Activated CD4-positive, alpha-beta memory T cell treated with anti-CD3 and anti-CD28 coated beads for 36 hours (primary cell): ENCODE data around the gene SOCS4. TPM values are rescaled to one million over a fixed set of nuclear protein-coding genes. Genes with fewer than 3 reads are reported as not detected.
"Not testable (repeated sequence)": the region's sequence is repeated elsewhere in the genome, so short reads cannot be mapped to it uniquely, and the experiment has no call there.

Experiments used
- CTCF ChIA-PET: fragments of 350-600 bp; sonication (Branson Sonifier 250); formaldehyde crosslinking; loops from one replicate; lab custom pipeline; 2021; ENCODE audit warnings: antibody characterized with exemption, inconsistent platforms; lab: Charles Lee
- POLR2A ChIA-PET: fragments of 350-600 bp; sonication (Branson Sonifier 250); formaldehyde crosslinking; loops from one replicate; lab custom pipeline; 2021; ENCODE audit warnings: antibody characterized with exemption; lab: Charles Lee
- DNase-seq: peaks from one replicate; pipeline ENCODE4 v3.0.0-alpha.2; 2020
- H3K27ac Mint-ChIP-seq: one replicate; pipeline ENCODE4 v1.8.0; 2021; ENCODE audit warnings: mixed read lengths
- H3K27me3 Mint-ChIP-seq: one replicate; pipeline ENCODE4 v1.8.0; 2021; ENCODE audit warnings: mixed read lengths
- H3K36me3 Mint-ChIP-seq: one replicate; pipeline ENCODE4 v1.8.0; 2021; ENCODE audit warnings: mixed read lengths
- H3K4me1 Mint-ChIP-seq: one replicate; pipeline ENCODE4 v1.8.0; 2021; ENCODE audit warnings: low read depth, mixed read lengths
- H3K4me3 Mint-ChIP-seq: one replicate; pipeline ENCODE4 v1.8.0; 2021; ENCODE audit warnings: mild to moderate bottlenecking, mixed read lengths
- H3K9me3 Mint-ChIP-seq: one replicate; pipeline ENCODE4 v1.8.0; 2021; ENCODE audit warnings: mixed read lengths
- intact Hi-C: fragments of 100-400 bp; cut with micrococcal nuclease; formaldehyde crosslinking; loops from one replicate; pipeline ENCODE4 v1.15.1; 2023
- total RNA-seq, 2 experiments: library from RNA; stranded (reverse); gene quantifications; one replicate each; pipeline ENCODE4 v1.2.3, GENCODE V29; 2021

The SOCS4 gene
- total RNA-seq, 2 experiments from 2014 or later, result 24.4 to 25.3 TPM

DNA sequence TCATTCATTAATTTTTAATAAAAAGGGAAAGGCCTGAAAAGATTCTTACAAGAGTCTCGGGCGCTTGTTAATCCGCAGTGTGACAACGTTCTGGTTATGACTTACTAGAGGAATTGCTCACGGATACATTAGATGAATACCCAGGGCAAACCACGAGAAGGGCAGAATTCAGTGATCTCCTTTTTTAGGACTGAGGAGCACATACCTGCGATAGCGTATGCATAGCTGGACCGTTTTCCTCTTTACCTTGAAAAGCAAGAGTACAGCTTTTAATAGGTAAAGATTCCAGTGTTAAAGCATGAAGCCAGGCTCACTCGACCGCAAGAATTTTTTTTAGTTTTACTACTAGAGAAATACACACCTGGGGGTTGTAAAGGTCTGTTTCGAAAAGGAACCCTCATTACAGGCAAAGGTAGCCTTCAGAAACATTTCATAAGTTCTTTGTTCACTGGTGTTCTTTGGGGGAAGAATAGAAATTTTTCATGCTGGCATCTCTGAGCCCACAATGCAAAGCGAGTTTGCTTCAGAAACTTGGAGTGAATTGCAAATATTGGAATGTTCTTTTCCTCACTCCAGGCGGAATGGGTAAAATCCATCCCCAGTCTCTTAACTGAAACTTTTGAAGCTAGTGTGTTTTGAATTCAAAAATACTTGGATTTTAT, 25.4 kb downstream of the SOCS4 start:
- Mint-ChIP-seq H3K4me1 (peaks cover 37% of the 10 kb centered on the region), H3K27me3 (no peaks in the 10 kb centered on the region), H3K4me3 (peak overlapping the region; percentile 82), H3K9me3 (no peaks in the 10 kb centered on the region), H3K27ac (peak overlapping the region; percentile 94), H3K36me3 (peaks cover 23% of the 10 kb centered on the region)
- DNase-seq, result no peak
- CTCF ChIA-PET, result interaction anchor here (1.4 to 3.8 kb wide), 14 partner anchors 7 to 109 kb away, joined by 4 to 44 read pairs (median 6); partner anchors contain the start of genes SOCS4 and WDHD1
- intact Hi-C loops, result loop anchor here (5.0 kb wide), 1 partner anchor 45 kb away; no protein-coding TSS in a partner anchor
- POLR2A ChIA-PET, result interaction anchor here (0.8 to 2.7 kb wide), 17 partner anchors 9 to 529 kb away, joined by 3 to 48 read pairs (median 5); partner anchors contain the start of genes DLGAP5, SOCS4 and WDHD1

GRCh38 chr14:55053018-55053417, 26.0 kb downstream of the SOCS4 start:
- H3K4me3 Mint-ChIP-seq, result peak overlapping the region; percentile 82
- H3K9me3 Mint-ChIP-seq, result no peaks in the 10 kb centered on the region
- peaks cover 38% of the 10 kb centered on the region for H3K4me1 Mint-ChIP-seq
- H3K27me3 Mint-ChIP-seq, result no peaks in the 10 kb centered on the region
- peak overlapping the region; percentile 94 for H3K27ac Mint-ChIP-seq
- POLR2A ChIA-PET, result interaction anchor here (0.9 to 2.7 kb wide), 4 partner anchors 10 to 321 kb away, joined by 3 to 9 read pairs (median 6); partner anchors contain the start of genes DLGAP5, SOCS4 and WDHD1
- intact Hi-C loops, result loop anchor here (5.0 kb wide), 1 partner anchor 44 kb away; no protein-coding TSS in a partner anchor
- DNase-seq, result no peak
- CTCF ChIA-PET, result interaction anchor here (1.8 to 3.8 kb wide), 4 partner anchors 15 to 108 kb away, joined by 5 to 44 read pairs (median 18); partner anchors contain the start of genes SOCS4 and WDHD1
- peaks cover 25% of the 10 kb centered on the region for H3K36me3 Mint-ChIP-seq

DNA sequence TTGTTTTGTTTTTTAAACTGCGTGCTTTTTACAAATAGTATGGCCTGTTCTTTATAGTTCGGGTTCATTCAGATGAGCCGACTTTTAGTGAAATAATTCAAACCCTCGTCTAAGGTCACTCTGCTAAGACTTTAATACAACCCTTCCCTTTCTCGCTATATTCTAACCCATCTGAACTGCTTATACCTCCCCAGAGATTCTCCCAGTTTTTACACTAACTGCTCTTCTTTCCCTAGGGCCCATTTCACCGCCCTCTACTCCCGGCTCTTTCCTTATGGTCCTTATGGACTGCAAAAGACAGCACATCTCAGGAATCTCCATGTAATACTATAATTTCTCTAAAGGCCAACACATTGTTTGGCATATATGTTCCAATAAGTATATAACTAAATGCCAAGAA, 26.5 kb downstream of the SOCS4 start:
- POLR2A ChIA-PET, result interaction anchor here (1.3 to 1.4 kb wide), 2 partner anchors 9 to 26 kb away, joined by 3 to 8 read pairs; partner anchors contain the start of genes SOCS4 and WDHD1
- peaks cover 42% of the 10 kb centered on the region for H3K4me1 Mint-ChIP-seq
- H3K27me3 Mint-ChIP-seq, result no peaks in the 10 kb centered on the region
- CTCF ChIA-PET, result interaction anchor here (3.4 to 3.8 kb wide), 2 partner anchors 18 to 26 kb away, joined by 21 to 44 read pairs; partner anchors contain the start of genes SOCS4 and WDHD1
- peak overlapping the region; percentile 82 for H3K4me3 Mint-ChIP-seq
- no peak overlapping the region for H3K27ac Mint-ChIP-seq
- intact Hi-C loops, result loop anchor here (5.0 kb wide), 1 partner anchor 44 kb away; no protein-coding TSS in a partner anchor
- peaks cover 29% of the 10 kb centered on the region for H3K36me3 Mint-ChIP-seq
- no peak for DNase-seq
- no peaks in the 10 kb centered on the region for H3K9me3 Mint-ChIP-seq

DNA sequence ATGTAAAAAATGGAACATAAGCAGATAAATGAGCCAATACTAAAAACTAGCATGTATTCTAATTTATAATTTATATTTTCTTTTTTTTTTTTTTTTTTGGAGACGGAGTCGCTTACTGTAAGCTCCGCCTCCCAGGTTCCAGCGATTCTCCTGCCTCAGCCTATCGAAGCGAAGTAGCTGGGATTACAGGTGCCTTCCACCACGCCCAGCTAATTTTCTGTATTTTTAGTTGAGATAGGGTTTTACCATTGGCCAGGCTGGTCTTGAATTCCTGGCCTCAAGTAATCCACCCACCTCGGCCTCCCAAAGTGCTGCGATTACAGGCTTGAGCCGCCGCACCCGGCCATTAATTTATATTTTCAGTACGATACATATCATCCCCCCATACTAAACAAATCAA, 27.1 kb downstream of the SOCS4 start:
- Mint-ChIP-seq H3K9me3 (no peaks in the 10 kb centered on the region), H3K27ac (no peak overlapping the region), H3K27me3 (no peaks in the 10 kb centered on the region), H3K4me1 (peaks cover 42% of the 10 kb centered on the region), H3K36me3 (peaks cover 29% of the 10 kb centered on the region), H3K4me3 (no peak overlapping the region)
- ChIA-PET POLR2A (interaction anchor here (0.6 to 1.3 kb wide), 2 partner anchors 9 to 10 kb away, joined by 3 read pairs; no protein-coding TSS in a partner anchor), CTCF (interaction anchor here (3.8 kb wide), 1 partner anchor 17 kb away, joined by 21 read pairs; no protein-coding TSS in a partner anchor)
- DNase-seq, result no peak
- intact Hi-C loops, result loop anchor here (5.0 kb wide), 1 partner anchor 43 kb away; no protein-coding TSS in a partner anchor

DNA sequence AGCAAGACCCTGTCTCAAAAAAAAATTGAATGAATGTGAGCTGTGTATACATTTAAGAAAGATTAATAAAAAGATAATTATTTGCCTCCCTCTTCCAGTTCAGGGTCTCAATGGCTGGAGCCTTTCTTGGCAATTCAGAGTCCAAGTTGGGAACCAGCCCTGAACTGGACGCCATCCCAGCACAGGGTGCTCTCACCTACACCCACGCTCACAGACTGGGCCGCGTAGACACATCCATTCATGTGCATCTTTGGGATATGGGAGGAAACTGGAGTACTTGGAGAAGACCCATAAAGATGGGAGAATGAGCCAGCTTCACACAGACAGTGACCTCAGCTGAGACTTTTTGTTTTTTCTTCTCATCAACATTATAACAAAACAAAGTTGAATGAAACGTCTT, 30.9 kb downstream of the SOCS4 start:
- H3K27me3 Mint-ChIP-seq, result no peaks in the 10 kb centered on the region
- H3K4me3 Mint-ChIP-seq, result no peak overlapping the region
- ChIA-PET POLR2A (interaction anchor here (0.6 kb wide), 1 partner anchor 53 kb away, joined by 3 read pairs; no protein-coding TSS in a partner anchor), CTCF (no interaction called here)
- intact Hi-C loops, result no loop called here
- H3K36me3 Mint-ChIP-seq, result peaks cover 39% of the 10 kb centered on the region
- DNase-seq, result no peak
- H3K4me1 Mint-ChIP-seq, result peaks cover 44% of the 10 kb centered on the region
- no peaks in the 10 kb centered on the region for H3K9me3 Mint-ChIP-seq
- no peak overlapping the region for H3K27ac Mint-ChIP-seq

- Mint-ChIP-seq H3K4me3 (no peak overlapping the region), H3K9me3 (no peaks in the 10 kb centered on the region), H3K27ac (no peak overlapping the region), H3K27me3 (no peaks in the 10 kb centered on the region), H3K36me3 (peaks cover 34% of the 10 kb centered on the region), H3K4me1 (peaks cover 36% of the 10 kb centered on the region)
- POLR2A ChIA-PET, result interaction anchor here (0.5 to 0.8 kb wide), 3 partner anchors 9 to 39 kb away, joined by 3 to 5 read pairs (median 3); partner anchors contain the start of genes SOCS4 and WDHD1
- CTCF ChIA-PET, result interaction anchor here (1.2 to 2.0 kb wide), 3 partner anchors 8 to 30 kb away, joined by 4 to 8 read pairs (median 4); partner anchors contain the start of gene MAPK1IP1L
- DNase-seq, result no peak
- intact Hi-C loops, result no loop called here
Observed at GRCh38 chr14:55059333-55059732, 32.3 kb downstream of the SOCS4 start.

DNA sequence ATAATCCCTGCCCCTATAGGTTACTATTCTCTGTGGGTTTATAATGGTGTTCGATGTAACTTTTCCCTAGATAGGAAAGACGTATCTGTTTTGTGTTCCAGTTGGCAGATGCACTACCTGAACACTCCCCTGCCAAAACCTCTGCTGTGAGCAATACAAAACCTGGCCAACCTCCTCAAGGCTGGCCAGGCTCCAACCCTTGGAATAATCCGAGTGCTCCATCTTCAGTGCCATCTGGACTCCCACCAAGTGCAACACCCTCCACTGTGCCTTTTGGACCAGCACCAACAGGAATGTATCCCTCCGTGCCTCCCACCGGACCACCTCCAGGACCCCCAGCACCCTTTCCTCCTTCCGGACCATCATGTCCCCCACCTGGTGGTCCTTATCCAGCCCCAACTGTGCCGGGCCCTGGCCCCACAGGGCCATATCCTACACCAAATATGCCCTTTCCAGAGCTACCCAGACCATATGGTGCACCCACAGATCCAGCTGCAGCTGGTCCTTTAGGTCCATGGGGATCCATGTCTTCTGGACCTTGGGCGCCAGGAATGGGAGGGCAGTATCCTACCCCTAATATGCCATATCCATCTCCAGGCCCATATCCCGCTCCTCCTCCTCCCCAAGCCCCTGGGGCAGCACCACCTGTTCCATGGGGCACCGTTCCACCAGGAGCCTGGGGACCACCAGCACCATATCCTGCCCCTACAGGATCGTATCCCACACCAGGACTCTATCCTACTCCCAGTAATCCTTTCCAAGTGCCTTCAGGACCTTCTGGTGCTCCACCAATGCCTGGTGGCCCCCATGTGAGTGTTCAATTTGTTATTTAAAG, 35.7 kb downstream of the SOCS4 start:
- ChIA-PET POLR2A (interaction anchor here (1.3 kb wide), 1 partner anchor 9 kb away, joined by 3 read pairs; no protein-coding TSS in a partner anchor), CTCF (interaction anchor here (1.2 to 1.5 kb wide), 2 partner anchors 11 to 12 kb away, joined by 4 to 5 read pairs; partner anchors contain the start of gene MAPK1IP1L)
- Mint-ChIP-seq H3K4me3 (no peak overlapping the region), H3K27me3 (no peaks in the 10 kb centered on the region), H3K36me3 (peaks cover 50% of the 10 kb centered on the region), H3K27ac (no peak overlapping the region), H3K4me1 (peaks cover 24% of the 10 kb centered on the region), H3K9me3 (no peaks in the 10 kb centered on the region)
- DNase-seq, result no peak
- intact Hi-C loops, result no loop called here

DNA sequence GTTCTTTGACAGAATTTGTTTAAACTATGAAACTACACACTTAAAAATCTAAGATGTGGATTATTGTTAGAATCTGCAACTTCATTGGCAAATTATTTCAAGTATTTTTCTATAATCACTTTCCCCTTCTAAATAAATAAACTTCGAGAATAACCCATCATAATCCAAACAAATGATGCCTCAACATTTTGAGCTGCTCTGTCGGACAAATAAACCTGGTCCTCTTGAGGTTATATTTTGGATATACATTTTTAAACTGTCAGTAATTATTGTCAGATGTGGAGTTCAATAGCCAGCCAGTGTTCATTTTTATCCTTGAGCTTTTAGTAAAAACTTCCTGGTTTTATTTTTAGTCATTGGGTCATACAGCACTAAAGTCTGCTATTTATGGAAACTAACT, 37.9 kb downstream of the SOCS4 start:
- H3K4me3 Mint-ChIP-seq, intact Hi-C loops, H3K9me3 Mint-ChIP-seq, H3K27me3 Mint-ChIP-seq, DNase-seq, H3K27ac Mint-ChIP-seq: not testable (repeated sequence)
- Mint-ChIP-seq H3K4me1 (peaks cover 15% of the 10 kb centered on the region), H3K36me3 (peaks cover 44% of the 10 kb centered on the region)
- ChIA-PET POLR2A (interaction anchor here (0.7 to 0.9 kb wide), 2 partner anchors 10 to 14 kb away, joined by 4 read pairs; partner anchors contain the start of gene MAPK1IP1L), CTCF (interaction anchor here (1.1 to 1.4 kb wide), 2 partner anchors 14 to 96 kb away, joined by 3 to 5 read pairs; partner anchors contain the start of gene MAPK1IP1L)

GRCh38 chr14:55065411-55065810, 38.4 kb downstream of the SOCS4 start:
- Mint-ChIP-seq H3K27ac (no peak overlapping the region), H3K9me3 (no peaks in the 10 kb centered on the region), H3K27me3 (no peaks in the 10 kb centered on the region), H3K4me1 (peaks cover 13% of the 10 kb centered on the region), H3K4me3 (no peak overlapping the region), H3K36me3 (peaks cover 43% of the 10 kb centered on the region)
- intact Hi-C loops, result no loop called here
- ChIA-PET POLR2A (interaction anchor here (0.7 to 0.9 kb wide), 2 partner anchors 10 to 14 kb away, joined by 4 read pairs; partner anchors contain the start of gene MAPK1IP1L), CTCF (interaction anchor here (1.1 to 1.4 kb wide), 2 partner anchors 14 to 95 kb away, joined by 3 to 5 read pairs; partner anchors contain the start of gene MAPK1IP1L)
- no peak for DNase-seq

DNA sequence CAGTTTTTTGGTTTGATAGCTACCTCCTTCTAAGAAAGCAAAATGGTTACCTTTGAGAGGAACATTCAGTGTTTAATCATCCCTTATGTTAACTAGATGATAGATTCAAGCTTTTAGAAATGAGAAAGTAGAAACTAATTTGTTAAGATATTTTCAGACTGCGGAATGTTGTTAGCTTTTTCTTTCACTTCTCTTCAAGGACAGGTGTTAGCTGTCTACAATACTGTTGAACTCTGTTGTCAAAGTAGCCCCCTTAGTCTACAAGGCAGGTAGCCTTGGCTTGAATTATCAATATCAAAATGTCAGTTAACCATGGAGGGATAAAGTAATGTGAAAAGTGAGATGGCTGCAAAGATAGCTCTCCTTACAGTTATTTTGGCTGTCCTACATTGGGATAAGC, 39.2 kb downstream of the SOCS4 start:
- no peak overlapping the region for H3K27ac Mint-ChIP-seq

More for the DNA sequence above, 39.2 kb downstream of the SOCS4 start:
- Mint-ChIP-seq H3K4me1 (peaks cover 12% of the 10 kb centered on the region), H3K27me3 (no peaks in the 10 kb centered on the region), H3K9me3 (no peaks in the 10 kb centered on the region), H3K4me3 (no peak overlapping the region), H3K36me3 (peaks cover 39% of the 10 kb centered on the region)
- DNase-seq, result no peak
- ChIA-PET POLR2A (interaction anchor here (0.6 to 1.0 kb wide), 2 partner anchors 9 to 15 kb away, joined by 3 to 5 read pairs; partner anchors contain the start of gene MAPK1IP1L), CTCF (no interaction called here)
- intact Hi-C loops, result no loop called here
